Hematopoietic multipotent progenitor cell treated with erythropoietin and hydrocortisone succinate and interleukin-3 and kit ligand, for 4 days (in vitro differentiated cells): ENCODE measurements around the gene SPRY1.
A peak's percentile ranks its signal among the peaks of the same experiment; 100 is the strongest.

Source experiments
- DNase-seq: peaks from one replicate; pipeline ENCODE4 v3.0.0-alpha.2; 2015

The SPRY1 gene

DNA sequence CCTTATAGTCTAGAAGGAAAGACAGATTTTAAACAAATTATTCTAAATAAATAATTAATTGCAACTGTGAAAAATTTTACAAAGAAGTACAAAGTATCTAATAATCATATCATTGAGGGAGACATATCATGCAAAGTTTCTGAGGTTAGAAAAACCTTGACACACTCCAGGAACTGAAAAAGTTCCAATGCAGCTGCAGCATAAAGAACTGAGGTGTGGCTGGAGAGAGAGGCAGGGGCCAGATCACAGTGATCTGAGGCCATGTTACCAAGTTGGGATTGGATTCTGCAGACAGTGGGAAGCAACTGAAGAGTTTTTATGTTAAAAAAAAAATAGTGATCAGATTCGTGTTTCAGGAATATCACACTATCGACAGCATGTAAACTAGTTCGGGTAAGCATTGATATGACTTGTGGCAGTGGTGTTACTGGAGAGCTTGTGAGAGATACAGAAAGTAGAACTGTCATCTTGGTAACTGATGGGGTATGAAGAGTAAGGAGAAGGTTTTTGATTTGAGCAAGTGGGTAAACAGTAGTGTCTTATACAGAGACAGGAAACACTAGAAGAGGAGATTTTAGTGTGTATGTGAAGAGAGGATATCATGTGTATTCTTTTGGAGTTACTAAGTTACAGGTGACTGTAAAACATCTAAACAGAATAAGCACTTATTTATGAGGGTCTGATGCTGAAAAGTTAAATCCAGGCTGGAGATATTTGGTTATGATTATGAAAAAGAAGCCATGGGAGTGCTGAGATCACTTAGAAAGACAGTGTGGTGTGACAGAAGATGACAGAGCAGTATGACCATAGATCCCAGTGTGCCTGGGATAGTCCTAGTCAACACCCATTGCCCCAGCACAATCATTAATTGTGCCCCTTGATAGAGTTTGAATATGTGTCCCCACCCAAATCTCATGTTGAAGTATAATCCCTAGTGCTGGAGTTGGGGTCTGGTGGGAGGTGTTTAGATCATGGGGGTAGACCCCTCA, 15.6 kb upstream of the SPRY1 start:
- no peak for DNase-seq

GRCh38 chr4:123381996-123382395, 14.6 kb upstream of the SPRY1 start:
- no peak for DNase-seq

DNA sequence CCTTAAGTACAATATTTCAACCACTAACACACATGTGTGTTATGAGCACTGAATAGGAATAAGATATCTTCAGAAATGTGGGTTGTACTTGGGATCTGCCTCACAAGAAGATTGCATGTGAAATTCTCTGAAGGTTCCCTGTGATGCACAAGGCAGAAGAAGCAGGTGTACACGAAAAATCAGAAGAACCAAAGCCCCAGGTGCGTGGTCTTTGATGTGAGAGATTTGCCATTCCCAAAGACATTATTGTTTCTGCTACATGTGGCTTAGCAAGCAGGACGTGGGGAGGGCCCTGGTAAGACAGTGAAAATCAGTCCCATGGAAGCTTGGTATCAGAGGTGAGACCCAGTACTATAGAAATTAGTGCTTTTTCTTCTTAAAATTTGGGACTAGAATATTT, 13.0 kb upstream of the SPRY1 start:
- no peak for DNase-seq

DNA sequence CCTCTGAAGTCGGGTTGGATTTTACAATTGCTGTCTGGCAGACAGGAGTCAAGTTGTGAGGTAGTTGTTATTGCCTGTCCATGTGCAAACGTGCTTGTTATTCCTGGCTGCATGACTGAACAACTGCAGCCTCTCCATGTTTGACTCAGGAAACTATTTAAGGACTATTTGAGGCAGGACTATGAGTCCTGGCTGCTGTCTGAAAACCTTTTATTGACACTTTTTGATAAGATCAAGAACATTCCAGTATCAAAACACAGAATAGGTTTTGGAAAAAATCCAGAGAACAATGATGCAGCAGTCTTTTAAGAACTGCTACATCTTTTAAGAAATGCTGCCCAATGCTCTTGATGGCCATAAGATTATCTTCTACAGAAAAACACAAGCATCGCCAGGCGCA, 10.0 kb upstream of the SPRY1 start:
- DNase-seq = peak; percentile 20

GRCh38 chr4:123390846-123391456, 5.6 kb upstream of the SPRY1 start:
- peak; percentile 73 for DNase-seq

- DNase-seq = no peak
Measured at GRCh38 chr4:123393721-123394120, 2.9 kb upstream of the SPRY1 start.

- peak; percentile 83 for DNase-seq
Measured at GRCh38 chr4:123397144-123398065, 810 bp downstream of the SPRY1 start.

DNA sequence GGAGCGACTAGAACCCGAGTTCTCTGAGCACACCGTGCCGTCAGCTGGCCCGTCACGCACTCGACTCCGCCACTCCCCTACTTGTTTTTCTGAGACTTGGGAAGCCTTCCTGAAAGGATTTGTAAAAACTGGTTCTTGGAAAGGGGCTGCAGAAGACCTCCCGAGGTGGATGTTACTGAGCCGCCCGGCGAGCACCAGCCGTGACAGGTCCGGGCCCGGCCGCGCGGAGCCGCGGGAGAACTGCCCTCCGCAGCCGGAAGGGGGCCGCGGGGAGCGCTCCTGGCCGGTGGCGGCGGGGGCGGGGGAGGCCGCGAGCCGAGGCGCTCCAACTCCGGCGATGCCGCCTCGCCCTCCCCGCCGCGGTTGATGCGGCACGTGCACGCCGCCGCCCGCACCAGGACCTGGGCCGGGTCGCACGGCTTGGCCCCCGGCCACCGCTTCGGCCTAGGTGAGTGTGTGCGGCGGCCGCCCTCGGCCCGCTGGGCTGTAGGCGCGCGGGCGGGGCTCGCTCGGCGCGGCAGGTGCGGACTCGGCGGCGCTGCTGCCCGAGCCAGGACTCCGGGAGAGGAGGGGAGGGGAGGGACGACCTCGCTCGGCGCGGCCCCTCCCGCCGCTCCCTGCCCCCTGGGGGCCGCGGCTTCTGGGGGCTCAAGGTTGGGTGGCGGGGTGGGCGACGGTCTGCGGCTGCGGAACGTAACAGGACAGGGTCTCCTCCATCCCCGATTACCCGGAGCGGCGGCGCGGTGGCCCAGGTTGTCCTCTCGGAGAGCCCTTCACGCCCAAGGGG, 1.7 kb downstream of the SPRY1 start:
- DNase-seq = peak; percentile 89

- DNase-seq = peak; percentile 83
Measured at GRCh38 chr4:123398853-123399626, 2.4 kb downstream of the SPRY1 start.

GRCh38 chr4:123399627-123400358, 3.2 kb downstream of the SPRY1 start:
- peak; percentile 28 for DNase-seq

DNA sequence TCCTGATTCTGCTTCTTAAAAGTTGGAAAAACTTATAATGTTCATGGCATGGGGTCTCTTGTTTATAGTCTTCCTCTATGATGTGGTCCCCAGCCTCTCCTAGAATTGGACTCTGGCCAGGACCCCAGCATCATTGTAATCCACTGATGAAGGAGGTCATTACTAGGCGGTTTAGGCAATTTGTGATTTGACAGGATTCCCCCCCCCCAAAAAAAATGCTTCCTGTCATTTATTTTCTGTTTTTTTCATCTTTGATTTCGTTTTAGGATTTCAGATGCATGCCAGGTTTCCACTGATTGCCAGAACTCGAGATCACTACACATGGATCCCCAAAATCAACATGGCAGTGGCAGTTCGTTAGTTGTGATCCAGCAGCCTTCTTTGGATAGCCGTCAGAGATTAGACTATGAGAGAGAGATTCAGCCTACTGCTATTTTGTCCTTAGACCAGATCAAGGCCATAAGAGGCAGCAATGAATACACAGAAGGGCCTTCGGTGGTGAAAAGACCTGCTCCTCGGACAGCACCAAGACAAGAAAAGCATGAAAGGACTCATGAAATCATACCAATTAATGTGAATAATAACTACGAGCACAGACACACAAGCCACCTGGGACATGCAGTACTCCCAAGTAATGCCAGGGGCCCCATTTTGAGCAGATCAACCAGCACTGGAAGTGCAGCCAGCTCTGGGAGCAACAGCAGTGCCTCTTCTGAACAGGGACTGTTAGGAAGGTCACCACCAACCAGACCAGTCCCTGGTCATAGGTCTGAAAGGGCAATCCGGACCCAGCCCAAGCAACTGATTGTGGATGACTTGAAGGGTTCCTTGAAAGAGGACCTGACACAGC, 4.9 kb downstream of the SPRY1 start:
- DNase-seq = no peak

GRCh38 chr4:123402121-123402465, 5.5 kb downstream of the SPRY1 start:
- no peak for DNase-seq

- no peak for DNase-seq
Measured at GRCh38 chr4:123403080-123403604, 6.5 kb downstream of the SPRY1 start.

- DNase-seq = no peak
Measured at GRCh38 chr4:123404533-123404932, 7.9 kb downstream of the SPRY1 start.

DNA sequence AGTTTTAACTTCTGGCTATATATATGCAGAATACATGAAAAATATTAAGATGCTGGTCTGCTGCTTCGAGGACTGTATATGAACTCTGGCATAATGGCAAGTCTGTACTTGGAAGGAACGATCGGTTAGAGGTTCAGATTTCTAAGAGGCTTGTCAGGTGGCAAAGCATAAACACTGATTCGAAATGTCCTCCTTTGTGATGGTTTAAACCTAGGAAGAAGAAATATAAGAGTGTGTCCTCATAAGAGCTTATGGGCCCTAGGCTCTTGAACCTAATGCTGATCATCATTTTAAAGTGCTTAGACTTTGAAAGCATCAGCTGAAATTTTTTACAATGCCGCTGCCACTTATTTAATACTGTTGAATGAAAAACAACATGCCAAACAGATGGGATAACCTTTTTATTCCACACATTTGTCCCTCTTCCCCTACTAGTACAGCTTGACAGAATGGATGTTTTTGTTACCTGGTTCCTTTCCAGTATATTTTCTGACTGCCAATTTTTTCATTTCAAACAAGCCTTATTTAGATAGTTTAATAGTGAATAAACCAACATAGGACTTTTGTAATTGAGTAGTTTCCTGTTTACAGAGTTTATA, 8.8 kb downstream of the SPRY1 start:
- DNase-seq = no peak

- DNase-seq = no peak
Measured at GRCh38 chr4:123406872-123407271, 10.3 kb downstream of the SPRY1 start.

- no peak for DNase-seq
Measured at GRCh38 chr4:123408471-123409084, 12.0 kb downstream of the SPRY1 start.

DNA sequence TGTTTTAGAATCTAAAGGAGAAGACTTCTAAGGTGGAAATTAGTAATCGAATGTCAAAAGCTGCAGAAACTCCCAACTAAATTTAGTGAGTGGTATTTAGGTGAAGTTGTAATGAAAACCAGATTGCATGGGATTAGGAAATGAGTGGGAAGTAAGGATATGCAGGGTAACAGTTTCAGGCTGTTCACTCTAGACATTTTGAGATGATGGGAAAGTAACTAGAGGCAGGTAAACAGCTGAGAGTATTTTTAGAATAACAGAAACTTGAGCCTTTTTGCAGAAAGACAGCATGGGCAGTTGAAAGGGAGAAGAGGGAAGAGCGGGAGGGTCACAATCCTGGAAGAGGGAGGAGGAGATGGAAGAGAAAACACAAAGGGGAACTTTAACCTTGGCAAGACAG, 12.7 kb downstream of the SPRY1 start:
- no peak for DNase-seq

GRCh38 chr4:123411514-123411913, 14.9 kb downstream of the SPRY1 start:
- no peak for DNase-seq
